ENCODE data around the gene LRIT1. TPM values are rescaled to one million over a fixed set of nuclear protein-coding genes. Genes with fewer than 3 reads are reported as not detected.
A peak's percentile ranks its signal among the peaks of the same experiment; 100 is the strongest.

LRIT1 gene
- total and polyA plus RNA-seq, 8 donors, result not detected

GRCh38 chr10:84194424-84195043 is 46.8 kb downstream of the LRIT1 start, which contains the start of gene CDHR1:
TSS of gene CDHR1 (plus strand) at chr10:84194537. CDS start at chr10:84194761, 224 bp downstream.
- ATAC-seq, result peak; percentile 38 to 69 (median 47)
- TF ChIP-seq, protein P1, sequence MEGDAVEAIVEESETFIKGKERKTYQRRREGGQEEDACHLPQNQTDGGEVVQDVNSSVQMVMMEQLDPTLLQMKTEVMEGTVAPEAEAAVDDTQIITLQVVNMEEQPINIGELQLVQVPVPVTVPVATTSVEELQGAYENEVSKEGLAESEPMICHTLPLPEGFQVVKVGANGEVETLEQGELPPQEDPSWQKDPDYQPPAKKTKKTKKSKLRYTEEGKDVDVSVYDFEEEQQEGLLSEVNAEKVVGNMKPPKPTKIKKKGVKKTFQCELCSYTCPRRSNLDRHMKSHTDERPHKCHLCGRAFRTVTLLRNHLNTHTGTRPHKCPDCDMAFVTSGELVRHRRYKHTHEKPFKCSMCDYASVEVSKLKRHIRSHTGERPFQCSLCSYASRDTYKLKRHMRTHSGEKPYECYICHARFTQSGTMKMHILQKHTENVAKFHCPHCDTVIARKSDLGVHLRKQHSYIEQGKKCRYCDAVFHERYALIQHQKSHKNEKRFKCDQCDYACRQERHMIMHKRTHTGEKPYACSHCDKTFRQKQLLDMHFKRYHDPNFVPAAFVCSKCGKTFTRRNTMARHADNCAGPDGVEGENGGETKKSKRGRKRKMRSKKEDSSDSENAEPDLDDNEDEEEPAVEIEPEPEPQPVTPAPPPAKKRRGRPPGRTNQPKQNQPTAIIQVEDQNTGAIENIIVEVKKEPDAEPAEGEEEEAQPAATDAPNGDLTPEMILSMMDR (IDR thresholded peaks at IDR 0.05), result no peak

GRCh38 chr10:84193846-84194423 is 47.4 kb downstream of the LRIT1 start:
- peak overlapping the region in 2 of 4 donors; percentile 29 to 46 for H3K4me3 ChIP-seq
- no peaks in the 10 kb centered on the region for H3K9me3 ChIP-seq
- DNase-seq (no peak), FAIRE-seq (no peak), ATAC-seq (no peak)
- 51 to 56% methylated on average over 5 of the region's 5 CpGs for WGBS, 2 donors
- no peaks in the 10 kb centered on the region for H3K36me3 ChIP-seq
- H3K4me1 ChIP-seq, result peaks cover 0 to 6% (median 5%) of the 10 kb centered on the region in 3 donors
- intact Hi-C loops (cut with DNase I), result no loop called here
- TF ChIP-seq, protein P1 (IDR thresholded peaks at IDR 0.05), result no peak
- no peak overlapping the region for H3K27ac ChIP-seq
- H3K27me3 ChIP-seq, result peaks cover 0 to 10% (median 0%) of the 10 kb centered on the region in 4 donors

More at GRCh38 chr10:84194424-84195043, 46.8 kb downstream of the LRIT1 start, which contains the start of gene CDHR1:
- H3K27ac ChIP-seq, result no peak within 1 kb of the TSS
- no peaks in the 10 kb centered on the region for H3K36me3 ChIP-seq
- 1 to 2% methylated on average over 55 to 61 of the region's 61 CpGs for WGBS, 2 donors
- intact Hi-C loops (cut with DNase I), result no loop called here
- FAIRE-seq (no peak), DNase-seq (peak in 1 of 6 donors; percentile 70)
- peaks cover 0 to 10% (median 0%) of the 10 kb centered on the region in 4 donors for H3K27me3 ChIP-seq
- peak within 1 kb of the TSS in 3 of 4 donors; percentile 8 to 46 (median 29) for H3K4me3 ChIP-seq
- peaks cover 0 to 6% (median 5%) of the 10 kb centered on the region in 3 donors for H3K4me1 ChIP-seq
- no peaks in the 10 kb centered on the region for H3K9me3 ChIP-seq

DNA sequence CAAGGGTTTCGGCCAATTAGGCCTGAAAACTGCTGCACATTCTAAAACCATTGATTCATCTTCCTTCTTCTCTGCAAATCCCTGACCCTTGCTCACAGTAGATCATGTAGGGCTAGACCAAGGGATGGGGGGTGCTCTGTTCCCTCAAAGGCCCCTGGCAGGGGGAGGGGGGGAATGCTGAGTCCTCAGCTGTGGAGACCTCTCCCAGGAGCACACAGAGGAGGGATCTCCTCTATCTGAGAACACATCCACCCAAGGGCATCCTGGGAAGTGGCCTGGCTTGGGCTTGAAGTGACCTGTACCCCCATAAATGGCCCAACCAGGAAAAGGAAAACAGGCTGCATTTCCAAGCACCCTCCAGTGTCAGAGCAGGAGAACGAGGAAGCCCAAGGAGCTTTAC is 48.0 kb downstream of the LRIT1 start:
- 91 to 96% methylated on average over 2 of the region's 2 CpGs for WGBS, 2 donors

DNA sequence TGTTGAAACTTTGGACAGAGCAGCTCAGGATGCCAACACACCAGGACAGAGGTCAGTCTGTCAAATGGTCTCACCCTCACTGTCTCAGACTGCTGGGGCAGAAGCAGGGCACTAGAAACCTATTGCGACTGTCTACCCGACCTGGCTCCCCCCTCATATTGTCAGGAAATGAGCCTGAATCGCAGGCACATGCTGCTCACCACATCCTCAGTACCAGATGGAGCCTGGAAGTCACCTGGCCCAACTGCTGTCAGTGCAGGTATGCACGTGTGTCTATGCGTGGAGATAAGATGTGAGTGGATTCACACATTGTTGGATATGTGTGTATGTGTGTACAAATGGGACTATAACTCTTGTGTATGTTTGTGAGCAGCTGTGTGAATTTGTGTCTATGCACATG is 50.2 kb downstream of the LRIT1 start:
- TF ChIP-seq, protein P1 (IDR thresholded peaks at IDR 0.05), result no peak
- H3K27me3 ChIP-seq, result peaks cover 0 to 10% (median 0%) of the 10 kb centered on the region in 4 donors
- no peak for FAIRE-seq
- no peak overlapping the region for H3K4me3 ChIP-seq
- H3K27ac ChIP-seq, result no peak overlapping the region
- H3K4me1 ChIP-seq, result peaks cover 0 to 6% (median 5%) of the 10 kb centered on the region in 3 donors
- 63% methylated on average over 5 of the region's 5 CpGs for WGBS, 2 donors
- DNase-seq, result no peak
- intact Hi-C loops (cut with DNase I), result no loop called here
- H3K36me3 ChIP-seq, result no peaks in the 10 kb centered on the region
- no peaks in the 10 kb centered on the region for H3K9me3 ChIP-seq
- no peak for ATAC-seq

More for the DNA sequence above, 48.0 kb downstream of the LRIT1 start:
- H3K4me1 ChIP-seq, result peaks cover 0 to 6% (median 5%) of the 10 kb centered on the region in 3 donors
- peaks cover 0 to 10% (median 0%) of the 10 kb centered on the region in 4 donors for H3K27me3 ChIP-seq
- ATAC-seq (no peak), DNase-seq (no peak), FAIRE-seq (no peak)
- H3K4me3 ChIP-seq, result no peak overlapping the region
- intact Hi-C loops (cut with DNase I), result no loop called here
- no peaks in the 10 kb centered on the region for H3K9me3 ChIP-seq
- no peaks in the 10 kb centered on the region for H3K36me3 ChIP-seq
- TF ChIP-seq, protein P1 (IDR thresholded peaks at IDR 0.05), result no peak
- no peak overlapping the region for H3K27ac ChIP-seq
